GM23248 (cell line): ENCODE measurements around the gene MTUS2.

Experiments
- EZH2 ChIP-seq: fragments of 200-600 bp; sonication (generic); IDR thresholded peaks from 2 replicates; pipeline ENCODE4 v1.6.1; 2018; ENCODE audit warnings: antibody characterized with exemption, mild to moderate bottlenecking; ENCODE audit not compliant: insufficient read depth, poor library complexity, severe bottlenecking
- EZH2phosphoT487 ChIP-seq: fragments of 200-600 bp; sonication (generic); IDR thresholded peaks from 2 replicates; pipeline ENCODE4 v1.6.1; 2018; ENCODE audit warnings: antibody characterized with exemption, moderate library complexity, mild to moderate bottlenecking, low read depth; ENCODE audit not compliant: insufficient read depth

DNA sequence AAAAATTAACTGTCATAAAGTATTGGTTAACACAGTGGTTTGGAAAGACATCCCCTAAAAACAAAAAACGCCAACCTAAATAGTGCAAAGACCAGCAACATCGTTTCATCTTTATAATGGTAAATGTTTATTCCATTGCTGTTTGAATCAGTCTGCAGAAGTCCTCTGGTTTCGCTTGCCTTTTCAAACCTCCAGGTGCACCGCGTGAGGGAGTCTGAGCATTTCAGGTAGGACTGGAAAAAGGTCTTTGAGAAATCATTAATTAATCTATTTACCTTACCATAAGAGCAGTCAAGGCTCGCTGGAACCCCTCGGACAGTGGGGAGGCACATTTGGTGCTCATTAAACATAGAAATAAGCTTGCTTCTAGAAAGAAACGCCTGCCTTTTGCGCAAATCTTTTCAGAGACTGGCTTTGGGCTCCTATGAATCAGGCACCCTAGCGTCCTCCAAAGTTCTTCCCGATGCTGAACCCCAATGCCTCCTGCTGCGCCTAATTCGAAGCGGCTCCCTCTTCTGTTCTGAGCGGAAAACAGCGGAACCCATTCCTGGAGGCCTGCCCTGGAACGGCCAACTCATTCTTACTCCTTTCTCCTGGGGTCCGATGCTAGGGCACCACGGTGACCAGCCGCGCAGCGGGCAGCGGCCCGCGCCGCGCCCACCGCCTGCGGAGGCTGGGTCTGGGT, 951 bp upstream of the MTUS2 start:
- TF ChIP-seq EZH2, result no peak
- TF ChIP-seq EZH2phosphoT487, result no peak
